IPS-NIHi11 (cell line): Measurements from ENCODE around the gene THADA.

Experiments
- DNase-seq: peaks from one replicate; pipeline ENCODE4 v3.0.0; 2012; ENCODE audit warnings: mixed read lengths, low spot score

The THADA gene

GRCh38 chr2:43246641-43247040 is 349.2 kb downstream of the THADA start:
- DNase-seq = no peak

GRCh38 chr2:43241558-43241957 is 354.3 kb downstream of the THADA start:
- no peak for DNase-seq

- no peak for DNase-seq
Observed at GRCh38 chr2:43240766-43241150, 355.1 kb downstream of the THADA start.

- peak; percentile 61 for DNase-seq
Observed at GRCh38 chr2:43239981-43240765, 355.7 kb downstream of the THADA start.

GRCh38 chr2:43238813-43239212 is 357.0 kb downstream of the THADA start:
- DNase-seq = no peak

GRCh38 chr2:43238176-43238575 is 357.7 kb downstream of the THADA start:
- DNase-seq = no peak

GRCh38 chr2:43233218-43234212 is 362.3 kb downstream of the THADA start:
- no peak for DNase-seq

GRCh38 chr2:43230951-43231827 is 364.6 kb downstream of the THADA start:
- DNase-seq = no peak

GRCh38 chr2:43230351-43230885 is 365.4 kb downstream of the THADA start:
- DNase-seq = peak; percentile 31

GRCh38 chr2:43228756-43229659 is 366.8 kb downstream of the THADA start:
- no peak for DNase-seq

- DNase-seq = no peak
Observed at GRCh38 chr2:43228321-43228751, 367.5 kb downstream of the THADA start.

- no peak for DNase-seq
Observed at GRCh38 chr2:43227830-43228281, 368.0 kb downstream of the THADA start.

- peak; percentile 62 for DNase-seq
Observed at GRCh38 chr2:43226955-43227829, 368.6 kb downstream of the THADA start.

GRCh38 chr2:43226558-43226954 is 369.3 kb downstream of the THADA start, which contains the start of gene ZFP36L2:
Gene ZFP36L2 (minus strand): TSS chr2:43226606. CDS start chr2:43226315, 291 bp downstream.
- peak; percentile 92 for DNase-seq

GRCh38 chr2:43225788-43226557 is 369.9 kb downstream of the THADA start:
- peak; percentile 32 for DNase-seq

GRCh38 chr2:43225093-43225787 is 370.6 kb downstream of the THADA start:
- DNase-seq = no peak

GRCh38 chr2:43224571-43225092 is 371.2 kb downstream of the THADA start:
- DNase-seq = no peak
